Activated CD8-positive, alpha-beta memory T cell treated with anti-CD3 and anti-CD28 coated beads for 4 hours (primary cell): Measurements from ENCODE around the gene JKAMP.

ENCODE experiments used
- DNase-seq, 2 donors: peaks; one replicate each; pipeline ENCODE4 v3.0.0-alpha.2; 2020; ENCODE audit warnings: low read depth in 2 of 2

Gene JKAMP

GRCh38 chr14:59540852-59541251 is 56.5 kb downstream of the JKAMP start:
- no peak for DNase-seq

DNA sequence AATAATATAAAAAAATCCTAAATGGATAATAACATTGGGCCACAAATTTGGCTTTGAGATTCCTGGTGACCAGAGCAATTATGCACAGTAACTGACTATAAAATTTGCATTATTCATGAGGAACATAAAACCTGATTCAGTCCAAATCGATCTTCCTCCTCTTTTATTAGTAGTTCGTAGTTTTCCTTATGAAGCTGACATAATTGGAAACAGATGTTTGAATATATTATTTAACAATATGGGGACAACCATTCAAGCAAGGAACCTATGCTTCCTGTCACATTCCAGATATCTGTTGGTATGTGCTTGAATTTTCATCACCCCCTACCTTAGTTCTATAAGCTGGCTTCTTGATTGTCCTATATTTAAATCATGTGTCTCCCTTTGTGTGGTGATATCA is 57.4 kb downstream of the JKAMP start:
- DNase-seq, result no peak

- no peak for DNase-seq
Observed at GRCh38 chr14:59543873-59544272, 59.6 kb downstream of the JKAMP start.

GRCh38 chr14:59547310-59547709 is 63.0 kb downstream of the JKAMP start:
- no peak for DNase-seq
